H1 (cell line): ENCODE results near the gene SNTG2. TPM values are rescaled to one million over a fixed set of nuclear protein-coding genes. Genes with fewer than 3 reads are reported as not detected.

ENCODE experiments used
- CTCF ChIA-PET: fragments of 300-600 bp; sonication (Branson Sonifier 250); formaldehyde crosslinking; loops from one replicate; lab custom pipeline; 2021; ENCODE audit not compliant: partially characterized antibody; lab: Charles Lee
- POLR2A ChIA-PET: fragments of 300-600 bp; sonication (Branson Sonifier 250); formaldehyde crosslinking; loops from one replicate; lab custom pipeline; 2021; ENCODE audit warnings: inconsistent platforms; ENCODE audit not compliant: partially characterized antibody; lab: Charles Lee
- DNase-seq, 2 experiments: peaks; one replicate each; pipeline versions ENCODE4 v3.0.0 to v3.0.0-alpha.2; 2010 to 2022; ENCODE audit warnings: low spot score in 2 of 2, low read depth in 1 of 2, mixed read lengths in 1 of 2
- FAIRE-seq: peaks from 2 replicates; lab custom pipeline; 2011; peaks lifted over from hg19 to GRCh38; lab: Jason Lieb, UNC
- H2AFZ ChIP-seq: 2 replicates; pipeline ENCODE4 v1.8.1; 2012; ENCODE audit warnings: low read length, inconsistent platforms
- H2AK5ac ChIP-seq: 2 replicates; pipeline ENCODE4 v1.6.1; 2013; ENCODE audit warnings: low read depth, low read length
- H2BK120ac ChIP-seq: replicated peaks from 2 replicates; pipeline ENCODE3; 2013; ENCODE audit warnings: low read depth, low read length, inconsistent platforms
- H2BK12ac ChIP-seq: 2 replicates; pipeline ENCODE4 v1.6.1; 2013; ENCODE audit warnings: low read depth, low read length
- H2BK15ac ChIP-seq: 2 replicates; pipeline ENCODE4 v1.6.1; 2013; ENCODE audit warnings: low read length
- H2BK20ac ChIP-seq: 2 replicates; pipeline ENCODE4 v1.6.1; 2013; ENCODE audit warnings: low read length
- H2BK5ac ChIP-seq: 2 replicates; pipeline ENCODE4 v1.6.1; 2013; ENCODE audit warnings: low read depth, low read length
- H3K14ac ChIP-seq: 2 replicates; pipeline ENCODE4 v1.6.1; 2013; ENCODE audit warnings: inconsistent platforms; ENCODE audit not compliant: insufficient read length
- H3K18ac ChIP-seq: 2 replicates; pipeline ENCODE4 v1.6.1; 2013; ENCODE audit warnings: low read length; ENCODE audit errors: extremely low read depth
- H3K23ac ChIP-seq: 2 replicates; pipeline ENCODE4 v1.6.1; 2013; ENCODE audit warnings: inconsistent platforms; ENCODE audit not compliant: insufficient read length
- H3K23me2 ChIP-seq: 2 replicates; pipeline ENCODE4 v1.6.1; 2013; ENCODE audit warnings: low read depth, low read length
- H3K27ac ChIP-seq: 2 replicates; pipeline ENCODE4 v1.6.1; 2011; ENCODE audit warnings: low read depth, low read length, inconsistent platforms
- H3K27me3 ChIP-seq, 4 experiments: replicated peaks in 1 of 4; 1 replicate in 1 of 4; 2 replicates in 3 of 4; pipeline versions ENCODE4 v1.6.1 to v1.8.1; 2011 to 2013; ENCODE audit warnings: low read length in 3 of 4, mild to moderate bottlenecking in 3 of 4, inconsistent platforms in 2 of 4, mixed read lengths in 2 of 4, moderate library complexity in 1 of 4; ENCODE audit not compliant: control insufficient read depth in 3 of 4, insufficient read depth in 3 of 4; ENCODE audit errors: extremely low read depth in 1 of 4
- H3K36me3 ChIP-seq, 4 experiments: 2 replicates each; pipeline versions ENCODE4 v1.6.1 to v1.8.1; 2011 to 2013; ENCODE audit warnings: mild to moderate bottlenecking in 4 of 4, low read length in 3 of 4, moderate library complexity in 2 of 4, control low read depth in 1 of 4, inconsistent platforms in 1 of 4; ENCODE audit not compliant: insufficient read depth in 4 of 4, control insufficient read depth in 2 of 4
- H3K4ac ChIP-seq: replicated peaks from 2 replicates; pipeline ENCODE3; 2013; ENCODE audit warnings: low read length, low read depth, mixed read lengths, inconsistent platforms; ENCODE audit not compliant: insufficient read length
- H3K4me1 ChIP-seq, 4 experiments: replicated peaks in 1 of 4; 1 replicate in 1 of 4; 2 replicates in 3 of 4; pipeline versions ENCODE4 v1.6.1 to v1.8.1; 2011 to 2013; ENCODE audit warnings: low read length in 3 of 4, inconsistent platforms in 2 of 4, mixed read lengths in 1 of 4; ENCODE audit not compliant: insufficient read depth in 4 of 4, control insufficient read depth in 3 of 4
- H3K4me2 ChIP-seq, 2 experiments: 2 replicates each; pipeline versions ENCODE4 v1.6.1 to v1.8.1; 2011 to 2013; ENCODE audit warnings: low read depth in 2 of 2, low read length in 2 of 2, control low read depth in 1 of 2, inconsistent platforms in 1 of 2, mild to moderate bottlenecking in 1 of 2; ENCODE audit not compliant: insufficient read depth in 1 of 2
- H3K4me3 ChIP-seq, 4 experiments: fragments of 200-600, 300-600 bp in 1 of 4; sonication (generic), shearing (Covaris generic), sonication (Bioruptor Twin) in 1 of 4; 2 replicates each; pipeline versions ENCODE4 v1.5.1 to v1.8.1; 2011 to 2016; ENCODE audit warnings: low read length in 4 of 4, low read depth in 3 of 4, control low read depth in 2 of 4, inconsistent platforms in 2 of 4, mild to moderate bottlenecking in 2 of 4, mixed read lengths in 1 of 4, moderate library complexity in 1 of 4; ENCODE audit not compliant: insufficient read depth in 2 of 4; ENCODE audit errors: extremely low read depth in 1 of 4
- H3K56ac ChIP-seq: replicated peaks from 2 replicates; pipeline ENCODE3; 2013; ENCODE audit warnings: low read depth, mild to moderate bottlenecking, mixed read lengths, low read length, inconsistent platforms; ENCODE audit not compliant: insufficient read length
- H3K79me1 ChIP-seq: 2 replicates; pipeline ENCODE4 v1.6.1; 2013; ENCODE audit warnings: low read depth, low read length, control low read depth
- H3K79me2 ChIP-seq, 2 experiments: 2 replicates each; pipeline versions ENCODE4 v1.6.1 to v1.8.1; 2012 to 2013; ENCODE audit warnings: low read length in 2 of 2, mild to moderate bottlenecking in 2 of 2, inconsistent platforms in 1 of 2; ENCODE audit not compliant: insufficient read depth in 2 of 2, control insufficient read depth in 1 of 2
- H3K9ac ChIP-seq, 4 experiments: replicated peaks in 1 of 4; 1 replicate in 1 of 4; 2 replicates in 3 of 4; pipeline versions ENCODE4 v1.6.1 to v1.8.1; 2011 to 2013; ENCODE audit warnings: low read depth in 3 of 4, low read length in 3 of 4, control low read depth in 2 of 4, mild to moderate bottlenecking in 2 of 4, moderate library complexity in 2 of 4, inconsistent platforms in 1 of 4; ENCODE audit errors: extremely low read depth in 1 of 4
- H3K9me3 ChIP-seq, 2 experiments: 2 replicates each; pipeline versions ENCODE4 v1.6.1 to v1.8.1; 2012 to 2013; ENCODE audit warnings: mild to moderate bottlenecking in 2 of 2, moderate library complexity in 2 of 2, control low read depth in 1 of 2, inconsistent platforms in 1 of 2, low read depth in 1 of 2, low read length in 1 of 2, mixed read lengths in 1 of 2; ENCODE audit not compliant: insufficient read depth in 2 of 2
- H4K20me1 ChIP-seq, 2 experiments: replicated peaks in 1 of 2; 2 replicates each; pipeline versions ENCODE3 to v1.8.1; 2011 to 2013; ENCODE audit warnings: inconsistent platforms in 2 of 2, low read length in 2 of 2, mild to moderate bottlenecking in 1 of 2; ENCODE audit not compliant: insufficient read depth in 2 of 2, control insufficient read depth in 1 of 2
- H4K5ac ChIP-seq: 2 replicates; pipeline ENCODE4 v1.6.1; 2013; ENCODE audit warnings: low read length, low read depth, mixed read lengths, inconsistent platforms; ENCODE audit not compliant: insufficient read length
- H4K8ac ChIP-seq: 2 replicates; pipeline ENCODE4 v1.8.0; 2013; ENCODE audit warnings: mild to moderate bottlenecking, moderate library complexity, low read length, inconsistent platforms; ENCODE audit not compliant: insufficient read depth; ENCODE audit errors: extremely low read depth
- H4K91ac ChIP-seq: replicated peaks from 2 replicates; pipeline ENCODE3; 2013; ENCODE audit warnings: low read length, mixed read lengths, inconsistent platforms; ENCODE audit not compliant: insufficient read length
- CTBP2 ChIP-seq: IDR thresholded peaks from 2 replicates; pipeline ENCODE4 v1.7.0; 2011; ENCODE audit warnings: borderline replicate concordance, mild to moderate bottlenecking, moderate library complexity, mixed read lengths, low read length; ENCODE audit not compliant: insufficient read depth, insufficient read length
- WGBS, 2 experiments: shearing (Covaris generic) in 1 of 2; methylation state at CpG; one replicate each; pipeline versions ENCODE4 v1.1.6 to v1.1.7; 2013 to 2015; ENCODE audit warnings: low lambda C conversion rate in 2 of 2, mixed read lengths in 2 of 2, inconsistent platforms in 1 of 2, low coverage in 1 of 2, missing lambda C conversion rate in 1 of 2; ENCODE audit not compliant: insufficient replicate concordance in 2 of 2, insufficient coverage in 1 of 2, insufficient read length in 1 of 2; ENCODE audit errors: extremely low coverage in 1 of 2, missing lambda C conversion rate in 1 of 2; 5-methylcytosine and 5-hydroxymethylcytosine counted together
- polyA plus RNA-seq, 7 experiments: library from polyadenylated mRNA; depleted of rRNA in 3 of 7; stranded (reverse) in 5 of 7; unstranded in 2 of 7; fragments of >200 nt in 5 of 7; fragments of 200-250 nt in 2 of 7; gene quantifications; 1 replicate in 5 of 7; 2 replicates in 1 of 7; 4 replicates in 1 of 7; pipeline versions ENCODE4 v1.2.1 to v1.2.3, GENCODE V29; 2011 to 2013; ENCODE audit warnings: missing spikeins in 2 of 7, mixed read lengths in 2 of 7
- total RNA-seq: library from RNA; stranded (reverse); fragmentation: NEBNext Ultra II Directional; extraction: Animal tissue kit (Norgen Biotek cat#: 25700); gene quantifications from 2 replicates; pipeline ENCODE4 v1.2.1, GENCODE V29; 2021

The SNTG2 gene
- total and polyA plus RNA-seq, 2 of the 8 experiments (the other 6 are each of a cell fraction or from before 2014, with no cell fraction given), result 6.6 to 18.1 TPM

DNA sequence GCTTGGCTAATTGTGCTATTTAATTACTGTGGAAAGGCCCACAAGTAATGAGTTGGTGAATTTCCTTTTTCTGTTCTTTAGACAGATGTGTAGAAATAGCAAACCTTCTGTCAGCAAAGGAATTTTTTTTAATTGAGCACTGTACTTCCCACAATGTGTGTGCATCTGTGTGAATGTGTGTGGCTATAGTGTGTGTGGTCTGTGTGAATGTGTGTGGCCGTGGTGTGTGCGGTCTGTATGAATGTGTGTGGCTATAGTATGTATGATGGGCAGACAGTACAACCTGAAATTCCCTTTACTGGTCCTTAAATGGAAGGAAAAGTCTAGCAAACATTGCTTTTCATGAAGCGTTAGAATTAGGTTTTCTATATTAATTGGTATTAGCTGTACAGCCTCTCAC is 259.1 kb downstream of the SNTG2 start:
- peaks cover 4 to 12% of the 10 kb centered on the region in 2 experiments for H3K9me3 ChIP-seq
- no peak overlapping the region for H3K23ac ChIP-seq
- H4K20me1 ChIP-seq, result no peaks in the 10 kb centered on the region
- H3K18ac ChIP-seq, result no peak overlapping the region
- no peak overlapping the region for H2BK5ac ChIP-seq
- H3K56ac ChIP-seq, result no peak overlapping the region
- DNase-seq (no peak), FAIRE-seq (no peak)
- no peak overlapping the region for H2AFZ ChIP-seq
- no peak overlapping the region for H3K27ac ChIP-seq
- no peak overlapping the region for H3K4me3 ChIP-seq
- H4K8ac ChIP-seq, result no peak overlapping the region
- H3K36me3 ChIP-seq, result peaks cover 2 to 27% (median 5%) of the 10 kb centered on the region in 4 experiments; a peak in 6 of 8 replicates
- no peak overlapping the region for H4K5ac ChIP-seq
- no peak overlapping the region for H4K91ac ChIP-seq
- H3K27me3 ChIP-seq, result no peaks in the 10 kb centered on the region
- CTCF ChIA-PET, result interaction anchor here (1.5 kb wide), 1 partner anchor 17 kb away, joined by 3 read pairs; no protein-coding TSS in a partner anchor
- H2BK12ac ChIP-seq, result no peak overlapping the region
- no peak overlapping the region for H3K4ac ChIP-seq
- H2BK20ac ChIP-seq, result no peak overlapping the region
- no peak overlapping the region for H3K14ac ChIP-seq
- H3K9ac ChIP-seq, result no peak overlapping the region
- no peak overlapping the region for H3K4me2 ChIP-seq
- H3K4me1 ChIP-seq, result no peaks in the 10 kb centered on the region
- no peaks in the 10 kb centered on the region for H3K23me2 ChIP-seq
- no peaks in the 10 kb centered on the region for H3K79me1 ChIP-seq
- no peaks in the 10 kb centered on the region for H3K79me2 ChIP-seq
- WGBS, 2 experiments, result 96% methylated on average over 3 of the region's 3 CpGs; no CpG with 5 or more reads in 1 of the 2 experiments
- TF ChIP-seq CTBP2, result no peak
- H2AK5ac ChIP-seq, result no peak overlapping the region
- H2BK15ac ChIP-seq, result no peak overlapping the region
- no peak overlapping the region for H2BK120ac ChIP-seq
- POLR2A ChIA-PET, result no interaction called here
